NB4 (cell line): ENCODE data around the gene SLC34A3.

Experiments used
- CTCF ChIP-seq: IDR thresholded peaks from one replicate; pipeline ENCODE4 v1.5.1; 2012; ENCODE audit warnings: low read depth, low read length
- POLR2A ChIP-seq: IDR thresholded peaks from 2 replicates; pipeline ENCODE4 v1.6.1; 2011; ENCODE audit warnings: mild to moderate bottlenecking; ENCODE audit not compliant: insufficient read length; ENCODE audit errors: extremely low read depth

- TF ChIP-seq POLR2A (no peak), CTCF (no peak)
These were observed 41.8 kb downstream of the SLC34A3 start for GRCh38 chr9:137272241-137273094.
